ENCODE data around the gene EPN2. TPM values are rescaled to one million over a fixed set of nuclear protein-coding genes. Genes with fewer than 3 reads are reported as not detected.

Gene EPN2
- total and polyA plus RNA-seq, 2 donors, result 3.8 to 8.5 TPM

- no peaks in the 10 kb centered on the region for H3K9me3 ChIP-seq (ENCODE audit: control insufficient read depth in 2 of 2, insufficient read depth in 1 of 2, low read length in 1 of 2)
- H3K4me1 ChIP-seq (ENCODE audit: control insufficient read depth in 2 of 2, insufficient read depth in 2 of 2, low read length in 2 of 2), result no peaks in the 10 kb centered on the region
- H3K27ac ChIP-seq (ENCODE audit: low read depth in 1 of 2, low read length in 1 of 2), result no peak overlapping the region
- DNase-seq (ENCODE audit: low read depth in 6 of 9, low spot score in 9 of 9), result no peak
- H3K36me3 ChIP-seq (ENCODE audit: control insufficient read depth in 2 of 2, insufficient read depth in 2 of 2, low read length in 1 of 2), result no peaks in the 10 kb centered on the region
- no peak overlapping the region for H3K4me3 ChIP-seq (ENCODE audit: low read length in 2 of 2)
- peaks cover 0 to 34% of the 10 kb centered on the region in 2 donors for H3K27me3 ChIP-seq (ENCODE audit: control insufficient read depth in 2 of 2, insufficient read depth in 1 of 2, low read length in 1 of 2)
Measured at GRCh38 chr17:19325542-19325941, 88.4 kb downstream of the EPN2 start.

GRCh38 chr17:19327031-19327783 is 90.0 kb downstream of the EPN2 start:
- Histone ChIP-seq H3K4me3 (ENCODE audit: low read length in 2 of 2) (no peak overlapping the region), H3K36me3 (ENCODE audit: control insufficient read depth in 2 of 2, insufficient read depth in 2 of 2, low read length in 1 of 2) (no peaks in the 10 kb centered on the region), H3K27ac (ENCODE audit: low read depth in 1 of 2, low read length in 1 of 2) (no peak overlapping the region), H3K9me3 (ENCODE audit: control insufficient read depth in 2 of 2, insufficient read depth in 1 of 2, low read length in 1 of 2) (no peaks in the 10 kb centered on the region), H3K27me3 (ENCODE audit: control insufficient read depth in 2 of 2, insufficient read depth in 1 of 2, low read length in 1 of 2) (peaks cover 0 to 24% of the 10 kb centered on the region in 2 donors), H3K4me1 (ENCODE audit: control insufficient read depth in 2 of 2, insufficient read depth in 2 of 2, low read length in 2 of 2) (no peaks in the 10 kb centered on the region)
- 96% methylated on average over 14 of the region's 14 CpGs for WGBS
- no peak for DNase-seq (ENCODE audit: low read depth in 6 of 9, low spot score in 9 of 9)

GRCh38 chr17:19328441-19329061 is 91.4 kb downstream of the EPN2 start:
- Histone ChIP-seq H3K4me1 (ENCODE audit: control insufficient read depth in 2 of 2, insufficient read depth in 2 of 2, low read length in 2 of 2) (no peaks in the 10 kb centered on the region), H3K36me3 (ENCODE audit: control insufficient read depth in 2 of 2, insufficient read depth in 2 of 2, low read length in 1 of 2) (no peaks in the 10 kb centered on the region), H3K27ac (ENCODE audit: low read depth in 1 of 2, low read length in 1 of 2) (no peak overlapping the region), H3K4me3 (ENCODE audit: low read length in 2 of 2) (no peak overlapping the region), H3K9me3 (ENCODE audit: control insufficient read depth in 2 of 2, insufficient read depth in 1 of 2, low read length in 1 of 2) (no peaks in the 10 kb centered on the region), H3K27me3 (ENCODE audit: control insufficient read depth in 2 of 2, insufficient read depth in 1 of 2, low read length in 1 of 2) (peaks cover 0 to 32% of the 10 kb centered on the region in 2 donors)
- WGBS, result 96% methylated on average over 10 of the region's 10 CpGs
- no peak for DNase-seq (ENCODE audit: low read depth in 6 of 9, low spot score in 9 of 9)

- peaks cover 0 to 35% of the 10 kb centered on the region in 2 donors for H3K27me3 ChIP-seq (ENCODE audit: control insufficient read depth in 2 of 2, insufficient read depth in 1 of 2, low read length in 1 of 2)
- H3K9me3 ChIP-seq (ENCODE audit: control insufficient read depth in 2 of 2, insufficient read depth in 1 of 2, low read length in 1 of 2), result no peaks in the 10 kb centered on the region
- H3K36me3 ChIP-seq (ENCODE audit: control insufficient read depth in 2 of 2, insufficient read depth in 2 of 2, low read length in 1 of 2), result no peaks in the 10 kb centered on the region
- no peak for DNase-seq (ENCODE audit: low read depth in 6 of 9, low spot score in 9 of 9)
- no peak overlapping the region for H3K27ac ChIP-seq (ENCODE audit: low read depth in 1 of 2, low read length in 1 of 2)
- H3K4me3 ChIP-seq (ENCODE audit: low read length in 2 of 2), result no peak overlapping the region
- H3K4me1 ChIP-seq (ENCODE audit: control insufficient read depth in 2 of 2, insufficient read depth in 2 of 2, low read length in 2 of 2), result no peaks in the 10 kb centered on the region
- WGBS, result 88% methylated on average over 2 of the region's 2 CpGs
Measured at GRCh38 chr17:19329136-19329535, 92.0 kb downstream of the EPN2 start.

- DNase-seq (ENCODE audit: low read depth in 6 of 9, low spot score in 9 of 9), result no peak
- peaks cover 0 to 39% of the 10 kb centered on the region in 2 donors for H3K27me3 ChIP-seq (ENCODE audit: control insufficient read depth in 2 of 2, insufficient read depth in 1 of 2, low read length in 1 of 2)
Measured at GRCh38 chr17:19329839-19330238, 92.7 kb downstream of the EPN2 start.

GRCh38 chr17:19330271-19330670 is 93.1 kb downstream of the EPN2 start:
- Histone ChIP-seq H3K27ac (ENCODE audit: low read depth in 1 of 2, low read length in 1 of 2) (no peak overlapping the region), H3K36me3 (ENCODE audit: control insufficient read depth in 2 of 2, insufficient read depth in 2 of 2, low read length in 1 of 2) (no peaks in the 10 kb centered on the region), H3K27me3 (ENCODE audit: control insufficient read depth in 2 of 2, insufficient read depth in 1 of 2, low read length in 1 of 2) (peaks cover under 1 to 39% of the 10 kb centered on the region in 2 donors), H3K4me3 (ENCODE audit: low read length in 2 of 2) (no peak overlapping the region), H3K9me3 (ENCODE audit: control insufficient read depth in 2 of 2, insufficient read depth in 1 of 2, low read length in 1 of 2) (no peaks in the 10 kb centered on the region), H3K4me1 (ENCODE audit: control insufficient read depth in 2 of 2, insufficient read depth in 2 of 2, low read length in 2 of 2) (no peaks in the 10 kb centered on the region)
- 95% methylated on average over 3 of the region's 3 CpGs for WGBS
- DNase-seq (ENCODE audit: low read depth in 6 of 9, low spot score in 9 of 9), result no peak

More at GRCh38 chr17:19329839-19330238, 92.7 kb downstream of the EPN2 start:
- Histone ChIP-seq H3K9me3 (ENCODE audit: control insufficient read depth in 2 of 2, insufficient read depth in 1 of 2, low read length in 1 of 2) (no peaks in the 10 kb centered on the region), H3K36me3 (ENCODE audit: control insufficient read depth in 2 of 2, insufficient read depth in 2 of 2, low read length in 1 of 2) (no peaks in the 10 kb centered on the region), H3K27ac (ENCODE audit: low read depth in 1 of 2, low read length in 1 of 2) (no peak overlapping the region), H3K4me3 (ENCODE audit: low read length in 2 of 2) (no peak overlapping the region), H3K4me1 (ENCODE audit: control insufficient read depth in 2 of 2, insufficient read depth in 2 of 2, low read length in 2 of 2) (no peaks in the 10 kb centered on the region)
- 97% methylated on average over 2 of the region's 2 CpGs for WGBS

GRCh38 chr17:19331134-19331533 is 94.0 kb downstream of the EPN2 start:
- DNase-seq (ENCODE audit: low read depth in 6 of 9, low spot score in 9 of 9), result no peak
- H3K4me1 ChIP-seq (ENCODE audit: control insufficient read depth in 2 of 2, insufficient read depth in 2 of 2, low read length in 2 of 2), result no peaks in the 10 kb centered on the region
- H3K9me3 ChIP-seq (ENCODE audit: control insufficient read depth in 2 of 2, insufficient read depth in 1 of 2, low read length in 1 of 2), result no peaks in the 10 kb centered on the region
- H3K4me3 ChIP-seq (ENCODE audit: low read length in 2 of 2), result no peak overlapping the region
- no peak overlapping the region for H3K27ac ChIP-seq (ENCODE audit: low read depth in 1 of 2, low read length in 1 of 2)
- 97% methylated on average over 4 of the region's 4 CpGs for WGBS
- peaks cover 3 to 46% of the 10 kb centered on the region in 2 donors for H3K27me3 ChIP-seq (ENCODE audit: control insufficient read depth in 2 of 2, insufficient read depth in 1 of 2, low read length in 1 of 2)
- H3K36me3 ChIP-seq (ENCODE audit: control insufficient read depth in 2 of 2, insufficient read depth in 2 of 2, low read length in 1 of 2), result no peaks in the 10 kb centered on the region

GRCh38 chr17:19331543-19332245 is 94.5 kb downstream of the EPN2 start:
- Histone ChIP-seq H3K4me3 (ENCODE audit: low read length in 2 of 2) (no peak overlapping the region), H3K9me3 (ENCODE audit: control insufficient read depth in 2 of 2, insufficient read depth in 1 of 2, low read length in 1 of 2) (no peaks in the 10 kb centered on the region), H3K36me3 (ENCODE audit: control insufficient read depth in 2 of 2, insufficient read depth in 2 of 2, low read length in 1 of 2) (no peaks in the 10 kb centered on the region), H3K27ac (ENCODE audit: low read depth in 1 of 2, low read length in 1 of 2) (no peak overlapping the region), H3K4me1 (ENCODE audit: control insufficient read depth in 2 of 2, insufficient read depth in 2 of 2, low read length in 2 of 2) (no peaks in the 10 kb centered on the region), H3K27me3 (ENCODE audit: control insufficient read depth in 2 of 2, insufficient read depth in 1 of 2, low read length in 1 of 2) (peaks cover 3 to 50% of the 10 kb centered on the region in 2 donors)
- WGBS, result 97% methylated on average over 13 of the region's 13 CpGs
- no peak for DNase-seq (ENCODE audit: low read depth in 6 of 9, low spot score in 9 of 9)
